Activated B cell treated with CpG ODN at 0.5 μM for 24 hours (primary cell): ENCODE data around the gene NOSTRIN. TPM values are rescaled to one million over a fixed set of nuclear protein-coding genes. Genes with fewer than 3 reads are reported as not detected.

ENCODE experiments used
- ATAC-seq: fragments of 200-7000 bp; cut with Tn5 transposase; one replicate; pipeline ENCODE4 v1.10.0; 2021; ENCODE audit warnings: low read depth, mild to moderate bottlenecking, moderate library complexity
- CTCF ChIA-PET: fragments of 350-600 bp; sonication (Branson Sonifier 250); formaldehyde crosslinking; loops from one replicate; lab custom pipeline; 2021; ENCODE audit warnings: antibody characterized with exemption; lab: Charles Lee
- POLR2A ChIA-PET: fragments of 350-600 bp; sonication (Branson Sonifier 250); formaldehyde crosslinking; loops from one replicate; lab custom pipeline; 2021; ENCODE audit warnings: antibody characterized with exemption; lab: Charles Lee
- DNase-seq: peaks from one replicate; pipeline ENCODE4 v3.0.0; 2022
- H3K27ac Mint-ChIP-seq: one replicate; pipeline ENCODE4 v1.8.0; 2020; ENCODE audit warnings: mixed read lengths
- H3K27me3 Mint-ChIP-seq: one replicate; pipeline ENCODE4 v1.8.0; 2021; ENCODE audit warnings: mixed read lengths
- H3K36me3 Mint-ChIP-seq: one replicate; pipeline ENCODE4 v1.8.0; 2021; ENCODE audit warnings: low read depth, mixed read lengths
- H3K4me1 Mint-ChIP-seq: one replicate; pipeline ENCODE4 v1.8.0; 2021; ENCODE audit warnings: mixed read lengths
- H3K4me3 Mint-ChIP-seq: one replicate; pipeline ENCODE4 v1.8.0; 2020; ENCODE audit warnings: mild to moderate bottlenecking, mixed read lengths
- H3K9me3 Mint-ChIP-seq: one replicate; pipeline ENCODE4 v1.8.0; 2020; ENCODE audit warnings: mixed read lengths
- intact Hi-C: fragments of 100-400 bp; cut with micrococcal nuclease; formaldehyde crosslinking; loops from one replicate; pipeline ENCODE4 v1.15.1; 2024
- total RNA-seq: library from RNA; stranded (reverse); gene quantifications from 2 replicates; pipeline ENCODE4 v1.2.3, GENCODE V29; 2022
- TF ChIP-seq, protein P1 (sequence below): fragments of 200-600 bp; IDR thresholded peaks from one replicate; pipeline ENCODE4 v1.8.0; 2022; ENCODE audit warnings: antibody characterized with exemption, mild to moderate bottlenecking

Gene NOSTRIN
- total RNA-seq, 1 donor from 2014 or later: not detected

DNA sequence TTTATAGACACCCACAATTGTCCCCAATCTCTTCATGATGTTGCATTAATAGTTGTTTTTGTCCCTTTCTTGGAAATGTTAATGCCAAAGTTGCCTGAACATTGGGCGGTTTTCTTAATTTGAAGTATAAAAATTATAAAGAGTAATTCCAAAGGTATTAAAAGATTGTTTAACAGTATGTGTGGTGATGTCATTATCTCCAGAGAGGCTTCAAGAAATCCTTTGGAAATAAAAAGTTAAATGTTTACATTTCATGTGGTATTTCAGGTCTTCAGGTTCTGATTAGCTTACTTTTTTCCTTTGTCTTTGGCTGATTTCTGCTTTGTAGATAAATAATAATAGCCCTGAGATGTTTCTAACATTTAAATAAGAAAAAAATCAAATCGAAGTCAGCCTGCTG is 29.3 kb upstream of the NOSTRIN start:
- intact Hi-C loops: no loop called here
- Mint-ChIP-seq H3K9me3 (peaks cover 7% of the 10 kb centered on the region), H3K4me1 (no peaks in the 10 kb centered on the region), H3K4me3 (no peak overlapping the region), H3K27me3 (no peaks in the 10 kb centered on the region), H3K27ac (no peak overlapping the region), H3K36me3 (peaks cover 21% of the 10 kb centered on the region)
- no peak for ATAC-seq
- ChIA-PET POLR2A (no interaction called here), CTCF (no interaction called here)
- TF ChIP-seq, protein P1, sequence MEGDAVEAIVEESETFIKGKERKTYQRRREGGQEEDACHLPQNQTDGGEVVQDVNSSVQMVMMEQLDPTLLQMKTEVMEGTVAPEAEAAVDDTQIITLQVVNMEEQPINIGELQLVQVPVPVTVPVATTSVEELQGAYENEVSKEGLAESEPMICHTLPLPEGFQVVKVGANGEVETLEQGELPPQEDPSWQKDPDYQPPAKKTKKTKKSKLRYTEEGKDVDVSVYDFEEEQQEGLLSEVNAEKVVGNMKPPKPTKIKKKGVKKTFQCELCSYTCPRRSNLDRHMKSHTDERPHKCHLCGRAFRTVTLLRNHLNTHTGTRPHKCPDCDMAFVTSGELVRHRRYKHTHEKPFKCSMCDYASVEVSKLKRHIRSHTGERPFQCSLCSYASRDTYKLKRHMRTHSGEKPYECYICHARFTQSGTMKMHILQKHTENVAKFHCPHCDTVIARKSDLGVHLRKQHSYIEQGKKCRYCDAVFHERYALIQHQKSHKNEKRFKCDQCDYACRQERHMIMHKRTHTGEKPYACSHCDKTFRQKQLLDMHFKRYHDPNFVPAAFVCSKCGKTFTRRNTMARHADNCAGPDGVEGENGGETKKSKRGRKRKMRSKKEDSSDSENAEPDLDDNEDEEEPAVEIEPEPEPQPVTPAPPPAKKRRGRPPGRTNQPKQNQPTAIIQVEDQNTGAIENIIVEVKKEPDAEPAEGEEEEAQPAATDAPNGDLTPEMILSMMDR: no peak
- no peak for DNase-seq

DNA sequence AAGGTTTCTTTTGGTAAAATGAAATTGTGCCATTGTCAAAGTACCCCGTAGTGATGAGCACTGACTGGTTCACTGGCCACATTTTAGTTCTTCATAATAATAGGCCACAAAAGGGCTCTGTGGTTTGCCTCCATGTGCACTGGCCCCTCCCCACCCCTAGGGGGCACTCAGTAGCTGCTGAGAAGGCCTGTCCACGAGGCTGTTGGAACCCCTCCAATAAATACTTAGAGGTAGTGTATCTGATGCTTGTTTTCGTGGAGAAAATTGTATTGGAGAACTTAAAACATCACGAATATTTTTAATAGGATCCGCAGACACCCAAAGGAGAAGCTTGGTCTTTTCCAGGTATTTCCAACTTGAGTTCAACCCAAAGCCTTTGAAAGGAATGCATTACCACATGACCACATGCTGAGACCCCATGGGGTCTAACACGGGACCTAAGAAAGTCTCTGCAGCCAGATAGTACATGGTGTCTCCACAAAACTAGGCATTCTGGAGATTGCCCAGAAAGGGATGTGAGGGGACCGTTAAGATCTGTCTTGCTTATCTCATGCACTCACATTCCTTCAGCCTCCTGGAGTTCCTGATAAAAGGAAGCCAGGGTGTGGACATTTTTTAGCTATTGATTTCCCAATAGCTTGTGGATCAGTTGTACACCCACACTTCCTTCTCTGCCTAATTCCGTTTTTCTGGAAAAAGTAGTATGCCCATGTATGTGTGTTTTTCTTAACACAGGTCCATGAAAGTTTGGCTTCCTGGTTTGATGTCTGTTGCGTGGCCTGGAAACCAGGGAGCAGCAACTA is 28.5 kb upstream of the NOSTRIN start:
- ChIA-PET CTCF (no interaction called here), POLR2A (no interaction called here)
- ATAC-seq (no peak), DNase-seq (no peak)
- intact Hi-C loops: no loop called here
- H3K27ac Mint-ChIP-seq: no peak overlapping the region
- H3K4me3 Mint-ChIP-seq: no peak overlapping the region
- no peaks in the 10 kb centered on the region for H3K27me3 Mint-ChIP-seq
- peaks cover 19% of the 10 kb centered on the region for H3K36me3 Mint-ChIP-seq
- peaks cover 7% of the 10 kb centered on the region for H3K9me3 Mint-ChIP-seq
- TF ChIP-seq, protein P1: no peak
- no peaks in the 10 kb centered on the region for H3K4me1 Mint-ChIP-seq

- CTCF ChIA-PET: no interaction called here
- DNase-seq: no peak
- POLR2A ChIA-PET: no interaction called here
- ATAC-seq: no peak
- Mint-ChIP-seq H3K27ac (no peak overlapping the region), H3K9me3 (peaks cover 7% of the 10 kb centered on the region), H3K36me3 (peaks cover 6% of the 10 kb centered on the region), H3K27me3 (no peaks in the 10 kb centered on the region), H3K4me1 (no peaks in the 10 kb centered on the region), H3K4me3 (no peak overlapping the region)
- TF ChIP-seq, protein P1: no peak
- intact Hi-C loops: no loop called here
Measured at GRCh38 chr2:168775837-168776236, 26.6 kb upstream of the NOSTRIN start.

DNA sequence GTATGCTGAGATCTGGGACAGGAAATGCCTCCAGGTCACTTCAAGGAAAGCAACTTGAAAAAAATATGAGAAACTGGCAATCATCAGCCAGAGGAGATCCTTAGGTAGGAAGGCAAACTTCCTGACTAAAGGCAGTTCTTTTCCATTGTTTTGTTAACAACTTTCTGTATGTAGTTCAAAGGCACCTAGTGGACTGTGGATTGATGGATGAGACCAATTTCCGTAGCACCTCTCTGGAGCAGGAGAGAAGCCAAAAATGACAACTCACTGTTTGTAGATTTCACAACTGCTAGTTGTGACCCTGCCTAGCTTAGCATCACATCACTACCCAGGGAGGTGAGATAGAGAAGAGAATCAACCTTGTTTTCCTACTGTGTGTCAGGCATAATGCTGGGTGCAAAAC is 21.8 kb upstream of the NOSTRIN start:
- peaks cover 2% of the 10 kb centered on the region for H3K9me3 Mint-ChIP-seq
- intact Hi-C loops: no loop called here
- ATAC-seq: no peak
- no peaks in the 10 kb centered on the region for H3K27me3 Mint-ChIP-seq
- peaks cover 2% of the 10 kb centered on the region for H3K36me3 Mint-ChIP-seq
- H3K4me3 Mint-ChIP-seq: no peak overlapping the region
- ChIA-PET CTCF (no interaction called here), POLR2A (no interaction called here)
- no peak for DNase-seq
- no peaks in the 10 kb centered on the region for H3K4me1 Mint-ChIP-seq
- TF ChIP-seq, protein P1: no peak
- H3K27ac Mint-ChIP-seq: no peak overlapping the region

GRCh38 chr2:168781191-168781817 is 21.1 kb upstream of the NOSTRIN start:
- H3K4me3 Mint-ChIP-seq: no peak overlapping the region
- no peak overlapping the region for H3K27ac Mint-ChIP-seq
- ChIA-PET CTCF (no interaction called here), POLR2A (no interaction called here)
- no peaks in the 10 kb centered on the region for H3K4me1 Mint-ChIP-seq
- ATAC-seq: no peak
- no peaks in the 10 kb centered on the region for H3K9me3 Mint-ChIP-seq
- TF ChIP-seq, protein P1: no peak
- intact Hi-C loops: no loop called here
- DNase-seq: no peak
- H3K36me3 Mint-ChIP-seq: no peaks in the 10 kb centered on the region
- H3K27me3 Mint-ChIP-seq: no peaks in the 10 kb centered on the region
